Stimulated activated naive B cell treated with anti-CD40 and anti-IgM and Interleukin-4, amounts not matched to agents 10 μg/mL and 1 μg/mL and 100 μg/mL, for 72 hours (primary cell): ENCODE measurements around the gene RNF17.
A peak's percentile ranks its signal among the peaks of the same experiment; 100 is the strongest.

Experiments used
- ATAC-seq, 2 donors: fragments of 150-1000 bp; cut with Tn5 transposase; replicated peaks; 2 replicates each; pipeline ENCODE4 v1.10.0; 2021; ENCODE audit warnings: moderate library complexity in 1 of 2
- DNase-seq: peaks from one replicate; pipeline ENCODE4 v3.0.0; 2021
- H3K27ac Mint-ChIP-seq: one replicate; pipeline ENCODE4 v1.8.0; 2022; ENCODE audit warnings: mild to moderate bottlenecking, mixed read lengths
- H3K27me3 Mint-ChIP-seq, 2 donors: one replicate each; pipeline ENCODE4 v1.8.0; 2022; ENCODE audit warnings: mixed read lengths in 2 of 2
- H3K36me3 Mint-ChIP-seq, 2 donors: one replicate each; pipeline ENCODE4 v1.8.0; 2022; ENCODE audit warnings: mixed read lengths in 2 of 2, mild to moderate bottlenecking in 1 of 2
- H3K4me1 Mint-ChIP-seq, 2 donors: one replicate each; pipeline ENCODE4 v1.8.0; 2022; ENCODE audit warnings: mixed read lengths in 2 of 2, mild to moderate bottlenecking in 1 of 2
- H3K4me3 Mint-ChIP-seq, 2 donors: one replicate each; pipeline ENCODE4 v1.8.0; 2022; ENCODE audit warnings: mild to moderate bottlenecking in 2 of 2, mixed read lengths in 2 of 2, moderate library complexity in 1 of 2
- H3K9me3 Mint-ChIP-seq, 2 donors: one replicate each; pipeline ENCODE4 v1.8.0; 2022; ENCODE audit warnings: mixed read lengths in 2 of 2, mild to moderate bottlenecking in 1 of 2

The RNF17 gene

DNA sequence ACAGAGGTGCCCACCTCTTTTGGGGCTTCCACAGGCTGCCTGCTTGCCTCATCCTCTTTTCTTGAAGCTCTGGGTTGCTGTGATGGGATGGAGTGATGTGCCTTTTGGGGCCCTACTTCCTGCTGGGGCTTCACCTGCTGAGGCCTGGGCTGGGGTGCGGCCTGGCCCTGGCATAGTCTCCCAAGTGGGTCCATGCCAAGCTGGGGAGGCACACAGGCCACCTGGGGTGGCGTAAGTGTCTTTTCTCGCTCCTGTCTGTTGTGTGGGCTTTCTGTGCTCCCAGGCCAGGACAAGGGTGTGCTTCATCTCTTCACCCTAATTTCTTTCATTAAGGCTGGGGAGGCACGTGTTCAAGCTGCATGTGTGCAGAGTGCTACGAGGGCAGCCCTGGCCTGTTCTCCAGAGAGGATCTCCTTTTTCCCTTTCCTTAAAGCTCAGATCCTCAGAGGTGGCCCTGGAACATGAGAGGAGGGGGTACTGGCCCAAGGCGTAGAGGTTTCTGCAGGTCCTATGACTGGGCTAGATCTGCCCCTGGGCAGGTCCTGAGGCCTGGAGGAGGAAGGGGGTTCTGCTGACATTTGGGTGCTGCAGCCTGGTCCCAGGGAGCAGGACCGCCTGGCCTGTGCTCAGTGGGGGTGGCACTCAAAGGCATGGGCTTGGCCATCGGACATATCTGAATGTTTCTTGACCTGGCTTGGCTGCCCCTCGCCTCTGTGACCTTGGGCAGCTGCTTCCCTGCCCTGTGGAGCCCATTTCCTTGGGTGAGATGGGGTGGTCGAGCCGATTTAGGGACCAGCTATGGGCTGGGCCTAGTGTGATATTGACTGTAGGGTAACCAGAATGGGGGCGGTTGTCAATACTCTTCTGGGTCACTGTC is 23.7 kb upstream of the RNF17 start:
- Mint-ChIP-seq H3K4me3 (no peak overlapping the region), H3K4me1 (no peaks in the 10 kb centered on the region), H3K27ac (peak overlapping the region; percentile 37), H3K36me3 (no peaks in the 10 kb centered on the region), H3K27me3 (peaks cover 24 to 29% of the 10 kb centered on the region in 2 donors), H3K9me3 (no peaks in the 10 kb centered on the region)
- DNase-seq (no peak), ATAC-seq (no peak)

GRCh38 chr13:24741016-24741662 is 22.8 kb upstream of the RNF17 start:
- H3K4me3 Mint-ChIP-seq = no peak overlapping the region
- no peaks in the 10 kb centered on the region for H3K36me3 Mint-ChIP-seq
- H3K9me3 Mint-ChIP-seq = no peaks in the 10 kb centered on the region
- no peak for DNase-seq
- ATAC-seq = peak in 1 of 2 donors; percentile 21
- peaks cover 29 to 35% of the 10 kb centered on the region in 2 donors for H3K27me3 Mint-ChIP-seq
- peaks cover under 1% of the 10 kb centered on the region in 2 donors for H3K4me1 Mint-ChIP-seq
- H3K27ac Mint-ChIP-seq = no peak overlapping the region

- ATAC-seq = no peak
- Mint-ChIP-seq H3K36me3 (no peaks in the 10 kb centered on the region), H3K4me3 (no peak overlapping the region), H3K9me3 (no peaks in the 10 kb centered on the region), H3K4me1 (peaks cover 3 to 7% of the 10 kb centered on the region in 2 donors), H3K27ac (no peak overlapping the region), H3K27me3 (peaks cover 35 to 41% of the 10 kb centered on the region in 2 donors)
- no peak for DNase-seq
Measured at GRCh38 chr13:24741791-24742190, 22.2 kb upstream of the RNF17 start.

- Mint-ChIP-seq H3K9me3 (no peaks in the 10 kb centered on the region), H3K27me3 (peaks cover 40 to 46% of the 10 kb centered on the region in 2 donors), H3K4me3 (no peak overlapping the region), H3K36me3 (no peaks in the 10 kb centered on the region), H3K27ac (no peak overlapping the region), H3K4me1 (peaks cover 5 to 11% of the 10 kb centered on the region in 2 donors)
- no peak for ATAC-seq
- no peak for DNase-seq
Measured at GRCh38 chr13:24742294-24742693, 21.7 kb upstream of the RNF17 start.

- Mint-ChIP-seq H3K27ac (no peak overlapping the region), H3K9me3 (no peaks in the 10 kb centered on the region), H3K4me3 (no peak overlapping the region), H3K36me3 (no peaks in the 10 kb centered on the region), H3K27me3 (peaks cover 42 to 53% of the 10 kb centered on the region in 2 donors), H3K4me1 (peaks cover 6 to 18% of the 10 kb centered on the region in 2 donors)
- ATAC-seq (no peak), DNase-seq (no peak)
Measured at GRCh38 chr13:24742977-24743376, 21.0 kb upstream of the RNF17 start.

DNA sequence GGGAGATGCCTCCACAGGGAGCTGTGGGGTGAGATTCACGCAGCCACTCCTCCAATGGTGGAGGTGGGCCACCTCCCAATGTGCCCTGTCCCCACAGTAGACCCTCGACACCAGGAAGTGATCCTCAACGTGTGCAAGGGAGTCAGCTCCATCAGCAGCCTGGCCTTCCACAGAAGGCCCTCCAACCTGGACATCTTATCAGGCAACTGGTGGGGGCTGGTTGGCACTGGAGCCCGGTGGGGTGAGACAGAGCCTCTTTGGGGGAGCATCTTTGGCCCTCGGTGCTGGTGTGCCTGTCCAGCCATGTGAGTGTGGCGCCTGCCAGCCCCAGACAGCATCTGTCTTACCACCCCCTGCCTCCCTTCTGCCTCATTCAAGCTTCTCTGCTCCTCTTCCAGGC is 19.7 kb upstream of the RNF17 start:
- H3K4me3 Mint-ChIP-seq = no peak overlapping the region
- no peak for ATAC-seq

GRCh38 chr13:24745516-24745860 is 18.5 kb upstream of the RNF17 start:
- no peak for ATAC-seq
- Mint-ChIP-seq H3K27me3 (peaks cover 48 to 71% of the 10 kb centered on the region in 2 donors), H3K9me3 (no peaks in the 10 kb centered on the region), H3K27ac (no peak overlapping the region), H3K4me3 (no peak overlapping the region), H3K36me3 (no peaks in the 10 kb centered on the region), H3K4me1 (peaks cover 6 to 19% of the 10 kb centered on the region in 2 donors)
- DNase-seq = no peak

More for the DNA sequence above, 19.7 kb upstream of the RNF17 start:
- H3K27ac Mint-ChIP-seq = no peak overlapping the region
- no peaks in the 10 kb centered on the region for H3K36me3 Mint-ChIP-seq
- H3K27me3 Mint-ChIP-seq = peaks cover 42 to 63% of the 10 kb centered on the region in 2 donors
- no peak for DNase-seq
- no peaks in the 10 kb centered on the region for H3K9me3 Mint-ChIP-seq
- H3K4me1 Mint-ChIP-seq = peaks cover 6 to 19% of the 10 kb centered on the region in 2 donors

DNA sequence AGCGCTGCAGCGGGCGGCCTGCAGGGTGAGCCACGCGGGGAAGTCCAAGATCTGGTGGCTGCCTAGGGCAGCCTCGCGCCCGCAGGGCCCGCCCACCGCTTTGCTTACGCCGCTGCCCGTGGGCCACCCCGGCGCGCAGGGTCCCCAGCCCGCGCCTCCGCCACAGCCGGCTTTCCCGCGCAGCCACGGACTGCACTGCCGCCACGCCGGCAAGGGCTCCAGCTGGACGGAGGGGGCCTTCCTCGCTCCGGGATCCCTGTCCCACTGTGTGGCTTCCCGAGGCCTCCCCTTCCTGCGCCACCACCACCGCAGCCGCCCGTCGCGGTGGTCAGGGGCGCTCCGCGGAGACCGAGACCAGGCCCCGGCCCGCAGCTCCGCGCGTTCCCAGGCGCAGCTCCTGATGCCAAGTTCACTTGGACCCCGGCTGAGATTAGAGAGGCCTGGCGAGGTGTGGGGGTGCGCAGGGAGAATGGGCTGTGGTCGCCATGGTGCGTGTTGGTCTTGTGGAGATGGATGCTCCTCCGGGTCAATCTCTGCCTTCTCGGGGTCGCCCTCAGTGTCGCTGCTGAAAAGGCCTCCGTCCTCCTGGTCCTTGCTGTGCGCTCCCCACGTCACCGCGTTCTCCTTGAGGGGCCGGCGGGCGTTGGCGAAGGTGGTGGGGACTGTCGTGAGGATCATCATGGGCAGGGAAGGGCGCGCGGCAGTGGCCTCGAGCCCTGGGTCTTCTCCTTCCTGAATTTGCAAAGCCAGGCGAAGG is 17.9 kb upstream of the RNF17 start:
- Mint-ChIP-seq H3K36me3 (no peaks in the 10 kb centered on the region), H3K9me3 (no peaks in the 10 kb centered on the region), H3K4me3 (peak overlapping the region; percentile 36 to 56), H3K4me1 (peaks cover 6 to 19% of the 10 kb centered on the region in 2 donors), H3K27me3 (peaks cover 48 to 76% of the 10 kb centered on the region in 2 donors), H3K27ac (no peak overlapping the region)
- ATAC-seq (peak in 1 of 2 donors; percentile 33), DNase-seq (no peak)

- Mint-ChIP-seq H3K4me1 (peaks cover 6 to 19% of the 10 kb centered on the region in 2 donors), H3K9me3 (no peaks in the 10 kb centered on the region), H3K4me3 (peak overlapping the region; percentile 72 to 76), H3K27ac (peak overlapping the region; percentile 44), H3K36me3 (no peaks in the 10 kb centered on the region), H3K27me3 (peaks cover 50 to 82% of the 10 kb centered on the region in 2 donors)
- DNase-seq = no peak
- peak in 1 of 2 donors; percentile 16 for ATAC-seq
Measured at GRCh38 chr13:24746618-24747247, 17.2 kb upstream of the RNF17 start.

DNA sequence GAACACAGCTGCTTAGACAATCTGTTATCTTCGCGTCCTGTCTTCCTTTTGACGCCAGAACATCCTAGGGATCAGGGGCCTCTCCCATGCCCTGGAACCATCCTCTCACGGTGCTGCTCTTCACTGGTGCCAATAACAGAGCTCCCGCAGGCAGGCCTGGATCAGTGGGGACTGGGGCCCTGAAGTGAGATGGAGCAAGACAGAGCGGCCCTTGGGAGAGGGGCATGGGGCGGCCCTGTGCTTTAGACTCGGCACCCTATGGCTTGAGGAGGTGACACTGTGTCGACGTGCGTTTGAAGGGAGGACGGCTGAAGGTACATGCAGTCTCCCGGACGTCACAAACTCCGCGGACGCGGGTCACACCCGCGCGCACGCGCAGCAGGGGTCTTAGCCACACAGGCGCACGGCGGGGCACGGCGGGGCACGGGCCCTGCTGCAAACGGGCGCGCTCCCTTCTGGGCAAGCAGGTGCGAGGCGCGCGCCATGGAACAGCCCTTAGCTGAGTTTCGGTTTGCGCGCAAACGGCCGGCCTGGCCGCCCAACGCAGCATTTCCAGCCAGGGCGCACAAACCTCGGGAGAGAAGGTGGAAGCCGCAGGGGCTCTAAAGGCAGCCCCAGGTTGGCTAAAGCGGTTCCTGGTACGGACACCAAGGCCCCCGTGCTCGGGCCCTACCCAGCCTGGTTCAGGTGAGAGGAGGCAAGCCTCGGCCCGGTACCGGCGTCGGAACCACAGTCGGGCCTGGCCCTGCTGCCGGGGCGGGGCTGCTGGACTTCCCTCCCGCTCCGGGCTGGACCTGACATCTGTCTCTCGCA is 16.5 kb upstream of the RNF17 start:
- peak overlapping the region; percentile 72 to 76 for H3K4me3 Mint-ChIP-seq
- H3K9me3 Mint-ChIP-seq = no peaks in the 10 kb centered on the region
- H3K4me1 Mint-ChIP-seq = peaks cover 6 to 19% of the 10 kb centered on the region in 2 donors
- peak overlapping the region; percentile 44 for H3K27ac Mint-ChIP-seq
- H3K36me3 Mint-ChIP-seq = no peaks in the 10 kb centered on the region
- peak; percentile 53 to 56 for ATAC-seq
- no peak for DNase-seq
- H3K27me3 Mint-ChIP-seq = peaks cover 54 to 81% of the 10 kb centered on the region in 2 donors

DNA sequence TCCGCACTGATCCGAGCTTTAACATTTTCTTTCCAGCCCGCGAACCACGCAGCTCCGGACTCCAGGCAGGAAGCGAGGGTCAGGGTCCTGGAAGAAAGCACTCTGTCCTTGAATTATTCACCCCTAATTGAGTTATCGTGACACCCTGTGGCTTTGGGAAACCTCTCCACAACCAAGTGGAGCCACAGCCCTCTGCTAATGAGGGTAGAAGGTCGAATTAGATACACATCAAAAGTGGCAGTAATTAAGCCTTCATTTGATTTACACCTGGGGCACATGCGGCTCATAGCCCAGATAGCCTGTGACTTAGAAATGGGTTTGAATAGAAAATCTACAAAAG is 15.9 kb upstream of the RNF17 start:
- peaks cover 49 to 77% of the 10 kb centered on the region in 2 donors for H3K27me3 Mint-ChIP-seq
- peak overlapping the region; percentile 32 to 64 for H3K4me3 Mint-ChIP-seq
- no peak for DNase-seq
- H3K36me3 Mint-ChIP-seq = no peaks in the 10 kb centered on the region
- no peak overlapping the region for H3K27ac Mint-ChIP-seq
- peaks cover 6 to 19% of the 10 kb centered on the region in 2 donors for H3K4me1 Mint-ChIP-seq
- ATAC-seq = no peak
- no peaks in the 10 kb centered on the region for H3K9me3 Mint-ChIP-seq

DNA sequence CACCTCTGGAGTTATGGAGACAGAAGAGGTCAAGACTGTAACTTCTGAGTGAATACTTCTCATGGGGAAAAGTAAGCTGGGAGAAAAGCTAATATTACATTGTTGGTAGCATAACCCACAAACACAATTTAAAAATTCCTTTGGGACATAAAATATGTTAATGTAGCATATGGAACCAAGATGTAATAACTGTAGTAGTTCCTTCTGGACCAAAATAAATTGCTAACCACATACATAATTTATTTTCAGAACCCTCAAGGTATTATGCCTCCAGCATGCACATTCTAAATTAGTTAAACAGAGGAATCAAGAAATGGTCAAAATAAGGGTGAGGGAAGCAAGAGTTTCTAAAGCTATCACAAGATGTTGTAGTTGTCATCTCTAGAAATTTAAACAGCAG is 4.8 kb upstream of the RNF17 start:
- DNase-seq (no peak), ATAC-seq (no peak)
- H3K27ac Mint-ChIP-seq = no peak overlapping the region
- H3K4me1 Mint-ChIP-seq = no peaks in the 10 kb centered on the region
- no peak overlapping the region for H3K4me3 Mint-ChIP-seq
- H3K27me3 Mint-ChIP-seq = peaks cover 9 to 27% of the 10 kb centered on the region in 2 donors
- no peaks in the 10 kb centered on the region for H3K36me3 Mint-ChIP-seq
- H3K9me3 Mint-ChIP-seq = no peaks in the 10 kb centered on the region

GRCh38 chr13:24764276-24764630 is 284 bp downstream of the RNF17 start:
- no peaks in the 10 kb centered on the region for H3K9me3 Mint-ChIP-seq
- H3K36me3 Mint-ChIP-seq = no peaks in the 10 kb centered on the region
- H3K27ac Mint-ChIP-seq = no peak overlapping the region
- no peaks in the 10 kb centered on the region for H3K4me1 Mint-ChIP-seq
- ATAC-seq (no peak), DNase-seq (no peak)
- no peak overlapping the region for H3K4me3 Mint-ChIP-seq
- H3K27me3 Mint-ChIP-seq = peaks cover 4 to 11% of the 10 kb centered on the region in 2 donors
